ENCODE results near the gene ABHD6. TPM values are rescaled to one million over a fixed set of nuclear protein-coding genes. Genes with fewer than 3 reads are reported as not detected.
"Not testable (repeated sequence)": the region's sequence is repeated elsewhere in the genome, so short reads cannot be mapped to it uniquely, and the experiment has no call there.

The ABHD6 gene
- total and polyA plus RNA-seq, 8 donors: 0.69 to 5.5 (median 2.0) TPM

DNA sequence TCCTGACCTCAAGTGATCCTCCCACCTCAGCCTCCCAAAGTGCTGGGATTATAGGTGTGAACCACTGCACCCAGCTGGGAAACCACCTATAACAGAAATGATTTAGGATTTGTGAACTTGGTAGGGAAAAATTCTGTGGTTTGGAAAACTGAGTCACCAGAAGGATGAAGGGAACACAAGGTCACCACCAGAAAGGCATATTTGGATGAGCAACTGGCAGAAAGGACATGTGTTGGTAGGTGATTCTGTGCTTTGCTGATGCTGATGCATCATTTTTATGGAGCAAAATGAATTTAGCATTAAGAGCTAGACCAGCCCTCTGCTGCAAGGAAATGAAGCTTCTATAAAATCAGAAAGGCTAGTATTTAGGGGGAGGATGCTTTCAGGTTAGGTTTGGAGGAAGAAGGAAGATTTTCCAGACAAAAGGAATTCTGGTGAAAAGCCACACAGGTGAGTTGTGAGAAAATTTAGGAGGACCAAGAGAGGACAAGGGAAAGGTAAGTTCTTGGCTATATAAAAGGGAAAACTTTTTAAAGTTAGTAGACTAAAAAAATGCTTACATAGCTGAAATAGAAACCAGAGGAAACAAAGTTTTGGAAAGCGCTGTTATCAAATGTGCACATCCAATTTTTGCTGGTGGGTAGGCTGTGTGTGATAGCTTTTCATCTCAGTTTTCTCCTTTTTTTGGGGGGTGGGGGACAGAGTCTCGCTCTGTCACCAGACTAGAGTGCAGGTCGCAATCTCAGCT lies 98.7 kb downstream of the ABHD6 start:
- H3K9me3 ChIP-seq: no peaks in the 10 kb centered on the region
- peak overlapping the region in 1 of 4 donors; percentile 15 for H3K27ac ChIP-seq
- FAIRE-seq (no peak), DNase-seq (no peak), ATAC-seq (no peak)
- H3K36me3 ChIP-seq: no peaks in the 10 kb centered on the region
- intact Hi-C loops (cut with DNase I): loop anchor here in 1 of 3 donors (10.0 kb wide), 1 partner anchor 158 kb away; the partner anchor contains the start of gene KCTD6
- no peaks in the 10 kb centered on the region for H3K27me3 ChIP-seq
- TF ChIP-seq, protein P1, sequence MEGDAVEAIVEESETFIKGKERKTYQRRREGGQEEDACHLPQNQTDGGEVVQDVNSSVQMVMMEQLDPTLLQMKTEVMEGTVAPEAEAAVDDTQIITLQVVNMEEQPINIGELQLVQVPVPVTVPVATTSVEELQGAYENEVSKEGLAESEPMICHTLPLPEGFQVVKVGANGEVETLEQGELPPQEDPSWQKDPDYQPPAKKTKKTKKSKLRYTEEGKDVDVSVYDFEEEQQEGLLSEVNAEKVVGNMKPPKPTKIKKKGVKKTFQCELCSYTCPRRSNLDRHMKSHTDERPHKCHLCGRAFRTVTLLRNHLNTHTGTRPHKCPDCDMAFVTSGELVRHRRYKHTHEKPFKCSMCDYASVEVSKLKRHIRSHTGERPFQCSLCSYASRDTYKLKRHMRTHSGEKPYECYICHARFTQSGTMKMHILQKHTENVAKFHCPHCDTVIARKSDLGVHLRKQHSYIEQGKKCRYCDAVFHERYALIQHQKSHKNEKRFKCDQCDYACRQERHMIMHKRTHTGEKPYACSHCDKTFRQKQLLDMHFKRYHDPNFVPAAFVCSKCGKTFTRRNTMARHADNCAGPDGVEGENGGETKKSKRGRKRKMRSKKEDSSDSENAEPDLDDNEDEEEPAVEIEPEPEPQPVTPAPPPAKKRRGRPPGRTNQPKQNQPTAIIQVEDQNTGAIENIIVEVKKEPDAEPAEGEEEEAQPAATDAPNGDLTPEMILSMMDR (IDR thresholded peaks at IDR 0.05): no peak
- H3K4me1 ChIP-seq: peaks cover 0 to 10% (median 5%) of the 10 kb centered on the region in 3 donors
- H3K4me3 ChIP-seq: no peak overlapping the region
- WGBS, 2 donors: 96 to 100% methylated on average over 3 of the region's 3 CpGs

DNA sequence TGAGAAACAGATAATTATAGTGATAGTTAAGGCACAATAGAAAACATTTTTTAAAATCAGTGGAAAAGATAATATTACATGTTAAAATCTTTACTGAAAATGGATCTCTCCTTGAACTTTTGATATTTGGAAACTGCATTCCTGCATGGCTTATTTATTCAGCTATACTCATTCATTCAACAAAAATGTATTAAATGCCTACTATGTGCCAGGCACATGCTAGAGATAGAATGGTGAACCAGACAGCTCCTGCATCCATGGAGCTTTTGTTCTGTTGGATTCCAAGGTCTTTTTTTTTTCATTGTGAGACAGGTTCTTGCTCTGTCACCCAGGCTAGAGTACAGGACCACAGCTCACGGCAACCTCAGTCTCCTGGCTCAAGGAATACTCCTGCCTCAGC lies 99.6 kb downstream of the ABHD6 start:
- Histone ChIP-seq H3K27me3 (no peaks in the 10 kb centered on the region), H3K4me3 (no peak overlapping the region), H3K36me3 (no peaks in the 10 kb centered on the region), H3K4me1 (peaks cover 0 to 10% (median 5%) of the 10 kb centered on the region in 3 donors), H3K27ac (no peak overlapping the region), H3K9me3 (no peaks in the 10 kb centered on the region)
- DNase-seq (no peak), ATAC-seq (no peak), FAIRE-seq (no peak)
- intact Hi-C loops (cut with DNase I): loop anchor here in 1 of 3 donors (10.0 kb wide), 1 partner anchor 158 kb away; the partner anchor contains the start of gene KCTD6
- WGBS, 2 donors: 91 to 93% methylated on average over 1 of the region's 1 CpG
- TF ChIP-seq, protein P1 (IDR thresholded peaks at IDR 0.05): no peak

DNA sequence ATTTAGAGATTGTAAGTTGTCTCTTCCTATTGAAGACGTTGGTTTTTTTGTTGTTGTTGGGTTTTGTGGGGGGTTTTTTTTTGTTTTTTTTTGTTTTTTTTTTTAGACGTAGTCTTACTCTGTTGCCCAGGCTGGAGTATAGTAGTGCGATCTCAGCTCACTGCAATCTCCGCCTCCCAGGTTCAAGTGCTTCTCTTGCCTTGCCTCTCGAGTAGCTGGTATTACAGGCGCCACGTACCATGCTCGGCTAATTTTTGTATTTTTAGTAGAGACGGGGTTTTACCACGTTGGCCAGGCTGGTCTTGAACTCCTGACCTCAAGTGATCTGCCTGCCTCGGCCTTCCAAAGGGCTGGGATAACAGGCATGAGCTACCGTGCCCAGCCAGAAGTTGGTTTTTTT lies 101.6 kb downstream of the ABHD6 start:
- not testable (repeated sequence) for H3K4me3 ChIP-seq, H3K36me3 ChIP-seq, ATAC-seq, H3K9me3 ChIP-seq, DNase-seq, H3K27ac ChIP-seq, H3K27me3 ChIP-seq, H3K4me1 ChIP-seq, FAIRE-seq
- intact Hi-C loops (cut with DNase I): loop anchor here in 1 of 3 donors (10.0 kb wide), 1 partner anchor 156 kb away; the partner anchor contains the start of gene KCTD6
- WGBS, 2 donors: 92 to 96% methylated on average over 12 of the region's 12 CpGs

DNA sequence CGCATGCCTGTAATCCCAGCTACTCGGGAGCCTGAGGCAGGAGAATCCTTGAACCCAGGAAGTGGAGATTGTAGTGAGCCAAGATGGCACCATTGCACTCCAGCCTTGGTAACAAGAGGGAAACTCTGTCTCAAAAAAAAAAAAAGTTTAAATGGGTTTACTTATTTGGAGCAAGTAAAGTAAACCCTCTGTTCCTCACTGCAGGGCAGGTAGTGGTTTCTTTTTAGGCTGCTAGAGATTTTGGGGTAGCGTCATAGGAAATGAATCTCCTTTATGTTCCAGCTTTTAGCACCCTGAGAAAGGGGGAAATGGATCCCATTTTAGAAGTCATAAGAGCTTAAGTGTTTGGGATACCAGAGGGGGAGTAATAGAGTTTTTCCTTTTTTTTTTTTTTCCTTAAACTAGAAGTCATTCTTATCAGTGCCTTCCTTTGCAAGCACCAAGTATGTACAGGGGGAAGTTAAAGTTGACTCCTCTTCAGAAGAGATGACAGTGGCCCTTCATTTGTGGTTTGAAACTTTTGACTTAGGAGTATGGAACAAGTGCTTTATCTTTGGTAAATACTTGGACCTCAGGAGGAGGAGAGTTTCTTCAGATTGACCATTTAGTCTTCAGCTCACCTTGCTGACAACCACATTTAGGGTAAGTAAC lies 103.1 kb downstream of the ABHD6 start:
- FAIRE-seq (no peak), DNase-seq (no peak), ATAC-seq (no peak)
- H3K27ac ChIP-seq: no peak overlapping the region
- intact Hi-C loops (cut with DNase I): no loop called here
- no peak overlapping the region for H3K4me3 ChIP-seq
- no peaks in the 10 kb centered on the region for H3K36me3 ChIP-seq
- no peaks in the 10 kb centered on the region for H3K4me1 ChIP-seq
- no peaks in the 10 kb centered on the region for H3K9me3 ChIP-seq
- no peaks in the 10 kb centered on the region for H3K27me3 ChIP-seq
- TF ChIP-seq, protein P1 (IDR thresholded peaks at IDR 0.05): no peak
- 96 to 98% methylated on average over 3 of the region's 3 CpGs for WGBS, 2 donors

DNA sequence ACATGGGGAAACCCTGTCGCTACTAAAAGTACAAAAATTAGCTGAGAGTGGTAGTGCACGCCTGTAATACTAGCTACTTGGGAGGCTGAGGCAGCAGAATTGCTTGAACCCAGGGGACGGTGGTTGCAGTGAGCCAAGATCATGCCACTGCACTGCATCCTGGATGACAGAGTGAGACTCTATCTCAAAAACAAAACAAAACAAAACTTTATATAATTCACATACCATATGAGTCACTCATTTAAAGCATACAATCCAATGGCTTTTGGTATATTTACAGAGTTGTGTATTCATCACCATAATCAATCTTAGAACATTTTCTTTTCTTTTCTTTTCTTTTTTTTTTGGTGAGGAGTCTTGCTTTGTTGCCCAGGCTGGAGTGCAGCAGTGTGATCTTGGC lies 103.8 kb downstream of the ABHD6 start:
- no peak overlapping the region for H3K27ac ChIP-seq
- WGBS, 2 donors: 95 to 99% methylated on average over 3 of the region's 3 CpGs
- H3K9me3 ChIP-seq: no peaks in the 10 kb centered on the region
- intact Hi-C loops (cut with DNase I): no loop called here
- no peaks in the 10 kb centered on the region for H3K27me3 ChIP-seq
- ATAC-seq (no peak), FAIRE-seq (no peak), DNase-seq (no peak)
- H3K4me3 ChIP-seq: no peak overlapping the region
- TF ChIP-seq, protein P1 (IDR thresholded peaks at IDR 0.05): no peak
- no peaks in the 10 kb centered on the region for H3K36me3 ChIP-seq
- no peaks in the 10 kb centered on the region for H3K4me1 ChIP-seq
